Dermis lymphatic vessel endothelial cell (primary cell): ENCODE results near the gene CISH. TPM values are rescaled to one million over a fixed set of nuclear protein-coding genes. Genes with fewer than 3 reads are reported as not detected.

Experiments
- total RNA-seq: library from RNA; depleted of rRNA; stranded (reverse); fragments of >200 nt; gene quantifications from 2 replicates; pipeline ENCODE4 v1.2.1, GENCODE V29; 2014

The CISH gene
- 0.11 and 0.17 TPM in 2 replicates for total RNA-seq

GRCh38 chr3:50611464-50612233 lies at the start of gene CISH:
CISH (minus strand) TSS chr3:50611774; CDS start chr3:50611650, 124 bp downstream.

GRCh38 chr3:50617096-50617791 lies 5.7 kb upstream of the CISH start, which contains the start of gene MAPKAPK3:
MAPKAPK3 (plus strand) TSS chr3:50617151; CDS start chr3:50617566, 415 bp downstream.

DNA sequence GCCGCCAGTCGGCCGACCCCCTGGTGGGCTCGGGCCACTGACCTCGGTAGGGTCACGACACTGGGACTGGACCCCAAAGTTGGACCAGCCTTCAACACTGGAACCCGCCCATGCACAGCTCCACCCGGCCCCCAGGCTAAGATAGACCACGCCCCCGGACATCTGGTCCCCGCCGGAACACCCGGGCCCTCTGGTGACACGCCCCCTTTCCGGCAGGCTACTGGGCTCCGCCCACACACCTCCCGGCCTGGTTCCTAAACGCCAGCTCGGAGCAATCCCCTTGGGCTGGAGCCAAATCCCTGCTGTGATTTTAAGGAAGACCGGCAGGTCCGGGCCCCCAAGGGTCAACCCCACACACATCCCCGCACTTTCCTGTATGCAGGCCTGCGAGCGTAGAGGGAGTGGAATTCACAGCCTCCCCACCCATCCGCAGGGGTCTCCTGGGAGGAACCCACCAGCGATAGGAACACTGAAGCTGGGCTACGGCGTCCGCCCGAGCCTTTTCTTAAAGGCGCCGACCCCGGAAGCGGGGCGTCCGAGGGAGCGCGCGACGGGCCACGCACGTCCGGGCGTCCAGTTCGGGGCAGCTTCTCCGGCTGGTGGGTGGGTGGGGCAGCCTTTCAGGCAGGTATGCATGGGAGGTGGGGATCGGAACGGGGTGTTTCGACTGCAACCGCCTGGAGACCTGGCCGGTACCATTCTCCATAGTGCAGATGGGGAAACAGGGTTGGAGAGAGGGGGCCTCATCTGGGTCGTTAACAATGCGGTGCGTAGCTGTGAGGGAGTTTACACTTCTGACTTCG lies 42.4 kb downstream of the CISH start, which contains the start of gene HEMK1:
Gene HEMK1 (plus strand): TSS at position 576 of the 803 bp plus-strand sequence. CDS start 1,583 bp downstream, outside the sequence.

GRCh38 chr3:50567386-50568167 lies 44.0 kb downstream of the CISH start, which contains the start of gene C3orf18:
C3orf18 (minus strand) TSS chr3:50567747; CDS start chr3:50565699, 2,048 bp downstream.

Other genes starting within 250 kb of the CISH start
- gene CACNA2D2, start 108.1 kb downstream of the CISH start, total RNA-seq, result under 0.01 TPM in 1 of 2 replicates, not detected in the other
- 1.1 and 1.6 TPM in 2 replicates for gene C3orf18, start 44.0 kb downstream of the CISH start, total RNA-seq
- gene HEMK1, start 42.3 kb downstream of the CISH start, total RNA-seq, result 4.5 and 5.0 TPM in 2 replicates
- gene MAPKAPK3, start 5.4 kb upstream of the CISH start, total RNA-seq, result 5.8 and 6.0 TPM in 2 replicates
- under 0.01 TPM in 2 replicates for gene DOCK3, start 63.2 kb upstream of the CISH start, total RNA-seq